IMR-90 (cell line): Measurements from ENCODE around the gene FCHSD2. TPM values are rescaled to one million over a fixed set of nuclear protein-coding genes. Genes with fewer than 3 reads are reported as not detected.

Experiments used
- ATAC-seq: fragments of 200-7000 bp; cut with Tn5 transposase; 2 replicates; pipeline ENCODE4 v1.9.1; 2020; ENCODE audit warnings: low read depth, mild to moderate bottlenecking, moderate library complexity
- BruUV-seq: library from RNA; stranded (reverse); fragments of 400-500 nt; replicated peaks from 2 replicates; lab custom pipeline; 2021; lab: Mats Ljungman, UMichigan
- CTCF ChIA-PET: fragments of 300-600 bp; formaldehyde crosslinking; extraction: SDS; loops from one replicate; lab custom pipeline; 2021; ENCODE audit warnings: antibody characterized with exemption; lab: Yijun Ruan, JAX
- POLR2A ChIA-PET: fragments of 300-600 bp; sonication (Branson Sonifier 250); formaldehyde crosslinking; loops from one replicate; lab custom pipeline; 2022; ENCODE audit warnings: antibody characterized with exemption; ENCODE audit not compliant: unreplicated experiment; lab: Charles Lee
- DNase-seq: peaks from one replicate; pipeline ENCODE4 v3.0.0; 2013
- H2AFZ ChIP-seq: replicated peaks from 2 replicates; pipeline ENCODE3; 2013; ENCODE audit warnings: low read length, mild to moderate bottlenecking; ENCODE audit not compliant: poor library complexity
- H2AK5ac ChIP-seq: 2 replicates; pipeline ENCODE4 v1.6.1; 2013; ENCODE audit warnings: low read depth, low read length, inconsistent platforms
- H2AK9ac ChIP-seq: replicated peaks from 2 replicates; pipeline ENCODE3; 2013; ENCODE audit warnings: mild to moderate bottlenecking, low read depth, low read length, moderate library complexity; ENCODE audit not compliant: poor library complexity
- H2BK120ac ChIP-seq: 2 replicates; pipeline ENCODE4 v1.6.1; 2013; ENCODE audit warnings: low read depth, low read length, inconsistent platforms
- H2BK15ac ChIP-seq: 3 replicates; pipeline ENCODE4 v1.6.1; 2013; ENCODE audit warnings: low read depth, low read length, inconsistent platforms
- H2BK20ac ChIP-seq: 2 replicates; pipeline ENCODE4 v1.6.1; 2013; ENCODE audit warnings: low read depth, mild to moderate bottlenecking, inconsistent platforms, low read length, moderate library complexity
- H2BK5ac ChIP-seq: 2 replicates; pipeline ENCODE4 v1.6.1; 2013; ENCODE audit warnings: mild to moderate bottlenecking, low read depth, low read length, inconsistent platforms; ENCODE audit not compliant: poor library complexity, severe bottlenecking
- H3K14ac ChIP-seq: replicated peaks from 2 replicates; pipeline ENCODE4 v1.6.1; 2013; ENCODE audit warnings: low read depth, low read length, inconsistent platforms
- H3K18ac ChIP-seq: 2 replicates; pipeline ENCODE4 v1.6.1; 2013; ENCODE audit warnings: low read depth, low read length, control low read depth
- H3K23ac ChIP-seq: 2 replicates; pipeline ENCODE4 v1.6.1; 2013; ENCODE audit warnings: low read depth, low read length, inconsistent platforms
- H3K27ac ChIP-seq: 2 replicates; pipeline ENCODE4 v1.5.1; 2013; ENCODE audit warnings: mild to moderate bottlenecking, control low read depth, low read length; ENCODE audit not compliant: insufficient read depth
- H3K27me3 ChIP-seq: 2 replicates; pipeline ENCODE4 v1.6.1; 2013; ENCODE audit warnings: low read length; ENCODE audit not compliant: control insufficient read depth, insufficient read depth
- H3K36me3 ChIP-seq: 2 replicates; pipeline ENCODE4 v1.6.1; 2013; ENCODE audit warnings: low read length, mixed read lengths; ENCODE audit not compliant: control insufficient read depth, insufficient read depth
- H3K4ac ChIP-seq: 2 replicates; pipeline ENCODE4 v1.6.1; 2013; ENCODE audit warnings: low read depth, low read length, inconsistent platforms
- H3K4me1 ChIP-seq: 2 replicates; pipeline ENCODE4 v1.6.1; 2013; ENCODE audit warnings: low read length, mixed read lengths; ENCODE audit not compliant: control insufficient read depth, insufficient read depth
- H3K4me2 ChIP-seq: 2 replicates; pipeline ENCODE4 v1.6.1; 2013; ENCODE audit warnings: low read depth, mild to moderate bottlenecking, control low read depth, low read length, moderate library complexity
- H3K4me3 ChIP-seq: 2 replicates; pipeline ENCODE4 v1.5.1; 2013; ENCODE audit warnings: low read depth, mild to moderate bottlenecking, control low read depth, low read length, moderate library complexity; ENCODE audit not compliant: insufficient read depth
- H3K56ac ChIP-seq: 2 replicates; pipeline ENCODE4 v1.6.1; 2013; ENCODE audit warnings: low read length, inconsistent platforms; ENCODE audit not compliant: insufficient read depth; ENCODE audit errors: extremely low read depth
- H3K79me1 ChIP-seq, 2 experiments: 2 replicates each; pipeline ENCODE4 v1.6.1; 2013; ENCODE audit warnings: low read length in 2 of 2, inconsistent platforms in 1 of 2, low read depth in 1 of 2
- H3K9ac ChIP-seq: 2 replicates; pipeline ENCODE4 v1.6.1; 2013; ENCODE audit warnings: low read depth, low read length, control low read depth
- H3K9me1 ChIP-seq: 2 replicates; pipeline ENCODE4 v1.6.1; 2013; ENCODE audit warnings: low read length, inconsistent platforms; ENCODE audit not compliant: insufficient read depth
- H3K9me3 ChIP-seq: 2 replicates; pipeline ENCODE4 v1.6.1; 2013; ENCODE audit warnings: low read length; ENCODE audit not compliant: control insufficient read depth, insufficient read depth
- H4K20me1 ChIP-seq: 2 replicates; pipeline ENCODE4 v1.6.1; 2013; ENCODE audit warnings: low read length, inconsistent platforms; ENCODE audit not compliant: insufficient read depth
- H4K5ac ChIP-seq: 2 replicates; pipeline ENCODE4 v1.6.1; 2013; ENCODE audit warnings: mild to moderate bottlenecking, low read depth, low read length, control low read depth
- H4K8ac ChIP-seq, 2 experiments: 2 replicates each; pipeline ENCODE4 v1.6.1; 2013; ENCODE audit warnings: low read depth in 2 of 2, low read length in 2 of 2, control low read depth in 1 of 2, inconsistent platforms in 1 of 2
- H4K91ac ChIP-seq: 2 replicates; pipeline ENCODE4 v1.6.1; 2013; ENCODE audit warnings: low read depth, low read length, inconsistent platforms; ENCODE audit not compliant: insufficient read depth
- CEBPB ChIP-seq: IDR thresholded peaks from 2 replicates; pipeline ENCODE4 v1.6.1; 2012; ENCODE audit warnings: low read depth, low read length, improper control_type of control experiment
- CHD1 ChIP-seq: IDR thresholded peaks from 2 replicates; pipeline ENCODE4 v1.6.1; 2012; ENCODE audit warnings: low read depth, low read length, improper control_type of control experiment
- FOS ChIP-seq: fragments of 150-350 bp; IDR thresholded peaks from 2 replicates; pipeline ENCODE4 v1.6.1; 2016; ENCODE audit warnings: low read depth, low read length
- MAFK ChIP-seq: IDR thresholded peaks from 2 replicates; pipeline ENCODE4 v1.6.1; 2012; ENCODE audit warnings: low read depth, low read length, improper control_type of control experiment
- MAZ ChIP-seq: IDR thresholded peaks from 2 replicates; pipeline ENCODE4 v1.6.1; 2012; ENCODE audit warnings: low read depth, mild to moderate bottlenecking, low read length, improper control_type of control experiment, moderate library complexity, borderline replicate concordance
- MXI1 ChIP-seq: IDR thresholded peaks from 2 replicates; pipeline ENCODE4 v1.6.1; 2012; ENCODE audit warnings: low read depth, mild to moderate bottlenecking, low read length, moderate library complexity, borderline replicate concordance
- NFE2L2 ChIP-seq: fragments of 150-350 bp; IDR thresholded peaks from 2 replicates; pipeline ENCODE4 v1.6.1; 2016; ENCODE audit warnings: low read depth, mild to moderate bottlenecking, low read length
- POLR2A ChIP-seq: IDR thresholded peaks from 2 replicates; pipeline ENCODE4 v1.6.1; 2012; ENCODE audit warnings: mild to moderate bottlenecking, low read depth, low read length
- RAD21 ChIP-seq: IDR thresholded peaks from 2 replicates; pipeline ENCODE4 v1.6.1; 2012; ENCODE audit warnings: low read length, improper control_type of control experiment
- RCOR1 ChIP-seq: IDR thresholded peaks from 2 replicates; pipeline ENCODE4 v1.6.1; 2012; ENCODE audit warnings: mild to moderate bottlenecking, low read length, improper control_type of control experiment; ENCODE audit not compliant: insufficient replicate concordance
- SMC3 ChIP-seq: fragments of 150-350 bp; IDR thresholded peaks from 2 replicates; pipeline ENCODE4 v1.6.1; 2016; ENCODE audit warnings: low read depth, mild to moderate bottlenecking, antibody characterized with exemption, low read length, moderate library complexity
- WGBS, 2 experiments: methylation state at CpG; one replicate each; pipeline versions ENCODE4 v1.1.5 to v1.1.7; 2013; ENCODE audit warnings: missing lambda C conversion rate in 2 of 2; ENCODE audit not compliant: insufficient read length in 1 of 2; ENCODE audit errors: extremely low coverage in 2 of 2; 5-methylcytosine and 5-hydroxymethylcytosine counted together
- dilution Hi-C: fragments of 300-500 bp; cut with HindIII; formaldehyde crosslinking; loops from one replicate; pipeline ENCODE4 v1.14.3; 2018; ENCODE audit warnings: low sequenced_read_pairs; ENCODE audit not compliant: unreplicated experiment
- in situ Hi-C: fragments of 300-500 bp; cut with MboI; formaldehyde crosslinking; loops from 3 replicates; pipeline ENCODE4 v1.14.3; 2019; ENCODE audit warnings: low sequenced_read_pairs, inconsistent platforms, mixed read lengths
- intact Hi-C: fragments of 100-400 bp; cut with micrococcal nuclease; formaldehyde crosslinking; loops from 2 replicates; pipeline ENCODE4 v1.10.0; 2022
- polyA plus RNA-seq, 3 experiments: library from polyadenylated mRNA; depleted of rRNA; stranded (reverse); fragments of >200 nt; gene quantifications; 2 replicates each; pipeline ENCODE4 v1.2.3, GENCODE V29; 2012; ENCODE audit warnings: low replicate concordance in 1 of 3
- total RNA-seq: library from RNA; depleted of rRNA; stranded (reverse); fragments of >200 nt; gene quantifications from 2 replicates; pipeline ENCODE4 v1.2.3, GENCODE V29; 2012
- TF ChIP-seq, protein P1 (sequence below): fragments of 150-350 bp; IDR thresholded peaks from 2 replicates; pipeline ENCODE4 v1.6.1; 2017; ENCODE audit warnings: mild to moderate bottlenecking, antibody characterized with exemption, low read length, low read depth
- TF ChIP-seq, protein P2 (sequence below): conservative IDR thresholded peaks from 2 replicates; pipeline ENCODE4 v1.5.1; 2012; ENCODE audit warnings: mild to moderate bottlenecking, low read depth, low read length, improper control_type of control experiment
- TF ChIP-seq, protein P3 (sequence below): fragments of 150-350 bp; IDR thresholded peaks from 2 replicates; pipeline ENCODE4 v1.6.1; 2016; ENCODE audit warnings: low read depth, mild to moderate bottlenecking, low read length, moderate library complexity, borderline replicate concordance

Gene FCHSD2
- total and polyA plus RNA-seq, 2 of the 4 experiments (the other 2 are of a cell fraction): 5.9 to 18.7 TPM

DNA sequence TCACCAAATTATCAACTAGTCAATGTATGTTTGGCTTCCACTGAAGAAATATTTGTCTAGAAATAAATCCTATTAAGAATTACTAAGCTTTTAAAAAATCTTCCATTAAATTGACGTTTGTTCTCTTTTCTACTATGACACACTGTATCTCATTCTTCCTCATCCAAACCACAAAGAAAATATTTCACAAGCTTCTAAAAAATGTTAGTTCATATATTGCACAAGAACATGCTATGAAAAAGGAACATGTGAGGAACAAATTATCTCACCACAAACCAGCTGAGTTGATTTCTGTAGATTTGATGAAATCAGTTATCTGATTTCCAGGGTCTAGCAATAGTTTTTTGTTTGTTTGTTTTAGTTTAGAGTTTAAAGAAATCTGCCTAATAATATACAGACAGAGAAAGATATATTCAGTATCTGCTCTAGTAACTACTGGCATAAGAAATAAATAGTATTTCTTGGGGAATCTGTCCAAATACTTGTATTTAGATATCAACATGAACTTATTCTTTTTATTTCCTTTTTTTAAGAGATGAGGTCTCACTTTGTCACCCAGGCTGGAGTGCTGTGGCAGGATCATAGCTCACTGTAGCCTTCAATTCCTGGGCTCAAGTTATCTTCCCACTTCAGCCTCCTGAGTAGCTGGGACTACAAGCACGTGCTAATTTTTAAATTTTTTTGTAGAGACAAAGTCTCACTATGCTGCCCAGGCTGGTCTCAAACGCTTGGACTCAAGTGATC, 166.2 kb downstream of the FCHSD2 start:
- peak overlapping the region; percentile 90 for H3K18ac ChIP-seq
- no peaks in the 10 kb centered on the region for H3K27me3 ChIP-seq
- peak overlapping the region; percentile 45; the same call in 1 of the 2 replicates for H3K4ac ChIP-seq
- peak overlapping the region; percentile 97; the same call in 1 of the 2 replicates for H3K27ac ChIP-seq
- no peak overlapping the region; the same call in 1 of the 2 replicates for H2BK20ac ChIP-seq
- no peak overlapping the region for H2BK15ac ChIP-seq
- H3K23ac ChIP-seq: 0 out of 2 replicates have a peak overlapping the region, but pooled peaks have one; percentile 8
- H2AK9ac ChIP-seq: no peak overlapping the region
- H4K91ac ChIP-seq: no peak overlapping the region
- no peaks in the 10 kb centered on the region for H3K36me3 ChIP-seq
- CTCF ChIA-PET: interaction anchor here (0.5 kb wide), 1 partner anchor 8 kb away, joined by 3 read pairs; no protein-coding TSS in a partner anchor
- no TSS peak for BruUV-seq
- H2AFZ ChIP-seq: no peak overlapping the region
- peaks cover 9% of the 10 kb centered on the region for H4K20me1 ChIP-seq
- peak overlapping the region; percentile 31; the same call in 1 of the 2 replicates for H3K4me2 ChIP-seq
- H2AK5ac ChIP-seq: peak overlapping the region; percentile 86
- no CpG with 5 or more reads among the region's 3 CpGs for WGBS, 2 experiments
- no peak overlapping the region for H3K4me3 ChIP-seq
- POLR2A ChIA-PET: no interaction called here
- dilution Hi-C loops: no loop called here
- in situ Hi-C loops: no loop called here
- no peaks in the 10 kb centered on the region; the same call in none of the 2 replicates for H3K9me3 ChIP-seq
- peaks cover 22 to 35% of the 10 kb centered on the region in 2 experiments for H3K79me1 ChIP-seq
- peak overlapping the region; percentile 96 for H2BK5ac ChIP-seq
- H4K8ac ChIP-seq: peak overlapping the region in 1 of 2 experiments; percentile 28; a peak in 1 of 4 replicates
- H3K14ac ChIP-seq: no peak overlapping the region; the same call in 1 of the 2 replicates
- peak overlapping the region; percentile 83; the same call in 1 of the 2 replicates for H4K5ac ChIP-seq
- DNase-seq: peak; percentile 96
- no peak overlapping the region for H3K56ac ChIP-seq
- intact Hi-C loops: no loop called here
- no peaks in the 10 kb centered on the region; the same call in 1 of the 2 replicates for H3K9me1 ChIP-seq
- no peak overlapping the region for H3K9ac ChIP-seq
- peaks cover 10% of the 10 kb centered on the region for H3K4me1 ChIP-seq
- H2BK120ac ChIP-seq: no peak overlapping the region; the same call in 1 of the 2 replicates
- peak; percentile 82 for ATAC-seq
- TF ChIP-seq SMC3 (no peak), CHD1 (no peak), MAZ (no peak), RCOR1 (no peak), CEBPB (peak; percentile 100), FOS (peak; percentile 32; the same call in 1 of the 2 replicates), MAFK (no peak), POLR2A (no peak), RAD21 (no peak), NFE2L2 (no peak), MXI1 (no peak)
- TF ChIP-seq, protein P1, sequence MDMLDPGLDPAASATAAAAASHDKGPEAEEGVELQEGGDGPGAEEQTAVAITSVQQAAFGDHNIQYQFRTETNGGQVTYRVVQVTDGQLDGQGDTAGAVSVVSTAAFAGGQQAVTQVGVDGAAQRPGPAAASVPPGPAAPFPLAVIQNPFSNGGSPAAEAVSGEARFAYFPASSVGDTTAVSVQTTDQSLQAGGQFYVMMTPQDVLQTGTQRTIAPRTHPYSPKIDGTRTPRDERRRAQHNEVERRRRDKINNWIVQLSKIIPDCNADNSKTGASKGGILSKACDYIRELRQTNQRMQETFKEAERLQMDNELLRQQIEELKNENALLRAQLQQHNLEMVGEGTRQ: peak; percentile 50; the same call in 1 of the 2 replicates
- TF ChIP-seq, protein P2, sequence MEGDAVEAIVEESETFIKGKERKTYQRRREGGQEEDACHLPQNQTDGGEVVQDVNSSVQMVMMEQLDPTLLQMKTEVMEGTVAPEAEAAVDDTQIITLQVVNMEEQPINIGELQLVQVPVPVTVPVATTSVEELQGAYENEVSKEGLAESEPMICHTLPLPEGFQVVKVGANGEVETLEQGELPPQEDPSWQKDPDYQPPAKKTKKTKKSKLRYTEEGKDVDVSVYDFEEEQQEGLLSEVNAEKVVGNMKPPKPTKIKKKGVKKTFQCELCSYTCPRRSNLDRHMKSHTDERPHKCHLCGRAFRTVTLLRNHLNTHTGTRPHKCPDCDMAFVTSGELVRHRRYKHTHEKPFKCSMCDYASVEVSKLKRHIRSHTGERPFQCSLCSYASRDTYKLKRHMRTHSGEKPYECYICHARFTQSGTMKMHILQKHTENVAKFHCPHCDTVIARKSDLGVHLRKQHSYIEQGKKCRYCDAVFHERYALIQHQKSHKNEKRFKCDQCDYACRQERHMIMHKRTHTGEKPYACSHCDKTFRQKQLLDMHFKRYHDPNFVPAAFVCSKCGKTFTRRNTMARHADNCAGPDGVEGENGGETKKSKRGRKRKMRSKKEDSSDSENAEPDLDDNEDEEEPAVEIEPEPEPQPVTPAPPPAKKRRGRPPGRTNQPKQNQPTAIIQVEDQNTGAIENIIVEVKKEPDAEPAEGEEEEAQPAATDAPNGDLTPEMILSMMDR: no peak
- TF ChIP-seq, protein P3, sequence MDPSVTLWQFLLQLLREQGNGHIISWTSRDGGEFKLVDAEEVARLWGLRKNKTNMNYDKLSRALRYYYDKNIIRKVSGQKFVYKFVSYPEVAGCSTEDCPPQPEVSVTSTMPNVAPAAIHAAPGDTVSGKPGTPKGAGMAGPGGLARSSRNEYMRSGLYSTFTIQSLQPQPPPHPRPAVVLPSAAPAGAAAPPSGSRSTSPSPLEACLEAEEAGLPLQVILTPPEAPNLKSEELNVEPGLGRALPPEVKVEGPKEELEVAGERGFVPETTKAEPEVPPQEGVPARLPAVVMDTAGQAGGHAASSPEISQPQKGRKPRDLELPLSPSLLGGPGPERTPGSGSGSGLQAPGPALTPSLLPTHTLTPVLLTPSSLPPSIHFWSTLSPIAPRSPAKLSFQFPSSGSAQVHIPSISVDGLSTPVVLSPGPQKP: no peak
